Neural progenitor cell (in vitro differentiated cells): Measurements from ENCODE around the gene CA7.

Experiments used
- CTCF ChIP-seq: fragments of 200-600 bp; sonication (generic); IDR thresholded peaks from 2 replicates; pipeline ENCODE4 v1.5.1; 2017; ENCODE audit warnings: antibody characterized with exemption, mild to moderate bottlenecking
- EZH2 ChIP-seq: fragments of 200-600 bp; sonication (generic); IDR thresholded peaks from 2 replicates; pipeline ENCODE4 v1.6.1; 2017; ENCODE audit warnings: antibody characterized with exemption, mild to moderate bottlenecking, moderate library complexity
- EZH2phosphoT487 ChIP-seq: fragments of 200-600 bp; sonication (generic); IDR thresholded peaks from 2 replicates; pipeline ENCODE4 v1.6.1; 2017; ENCODE audit warnings: antibody characterized with exemption

- TF ChIP-seq CTCF (no peak), EZH2 (no peak), EZH2phosphoT487 (no peak)
Observed at GRCh38 chr16:66900721-66901441, 56.7 kb downstream of the CA7 start.
